Progenitor cell of endocrine pancreas (in vitro differentiated cells): Measurements from ENCODE around the gene EXOC3L4. TPM values are rescaled to one million over a fixed set of nuclear protein-coding genes. Genes with fewer than 3 reads are reported as not detected.

Experiments
- DNase-seq: peaks from one replicate; pipeline ENCODE4 v3.0.0; 2021; ENCODE audit warnings: low spot score; ENCODE audit not compliant: unreplicated experiment
- H3K27ac Mint-ChIP-seq: 2 replicates; pipeline ENCODE4 v1.8.0; 2021; ENCODE audit warnings: mild to moderate bottlenecking, moderate library complexity, mixed read lengths
- H3K27me3 Mint-ChIP-seq: 2 replicates; pipeline ENCODE4 v1.8.0; 2021; ENCODE audit warnings: mixed read lengths
- H3K36me3 Mint-ChIP-seq: 2 replicates; pipeline ENCODE4 v1.8.0; 2022; ENCODE audit warnings: mixed read lengths; ENCODE audit not compliant: insufficient read depth
- H3K4me1 Mint-ChIP-seq: 2 replicates; pipeline ENCODE4 v1.8.0; 2021; ENCODE audit warnings: low read depth, mixed read lengths
- H3K4me3 Mint-ChIP-seq: 2 replicates; pipeline ENCODE4 v1.8.0; 2021; ENCODE audit warnings: low read depth, mild to moderate bottlenecking, moderate library complexity, mixed read lengths
- H3K9me3 Mint-ChIP-seq: 2 replicates; pipeline ENCODE4 v1.8.0; 2021; ENCODE audit warnings: low read depth, mixed read lengths
- total RNA-seq: library from RNA; stranded (reverse); gene quantifications from 2 replicates; pipeline ENCODE4 v1.2.1, GENCODE V29; 2021
- TF ChIP-seq, protein P1 (sequence below): fragments of 200-600 bp; sonication (generic); IDR thresholded peaks from one replicate; pipeline ENCODE4 v1.5.0; 2021; ENCODE audit warnings: antibody characterized with exemption, mild to moderate bottlenecking; ENCODE audit not compliant: unreplicated experiment

Gene EXOC3L4
- total RNA-seq, 1 donor from 2014 or later, result 30.8 TPM

DNA sequence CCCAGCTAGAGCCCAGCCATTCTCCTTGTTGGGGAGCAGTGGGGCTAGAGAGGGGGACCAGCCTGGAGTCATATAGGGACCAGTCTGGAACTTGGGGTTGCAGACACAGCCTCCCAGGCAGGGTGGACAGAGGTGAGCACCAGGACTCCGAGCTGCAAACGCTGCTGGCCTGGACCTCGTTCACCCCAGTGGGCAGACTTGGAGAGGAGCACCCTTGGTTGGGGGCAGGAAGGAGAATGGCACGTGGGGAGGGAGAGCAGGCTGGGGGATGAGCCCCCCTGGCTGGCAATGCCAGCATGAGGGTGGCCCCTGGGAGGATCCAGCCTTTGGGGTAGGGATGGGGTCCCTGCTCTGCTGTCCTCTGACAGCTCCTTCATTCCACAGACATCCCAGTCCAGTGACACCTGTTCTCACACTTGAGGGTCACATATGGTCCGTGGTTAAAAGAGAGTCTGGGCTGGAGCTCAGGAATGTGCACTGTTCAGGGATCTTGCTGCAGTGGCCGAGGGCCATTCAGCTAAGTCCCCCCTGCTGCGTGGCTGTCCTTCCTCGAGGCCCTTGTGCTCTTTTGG lies 7.7 kb upstream of the EXOC3L4 start:
- peaks cover 1% of the 10 kb centered on the region for H3K4me1 Mint-ChIP-seq
- no peak overlapping the region for H3K4me3 Mint-ChIP-seq
- no peaks in the 10 kb centered on the region for H3K9me3 Mint-ChIP-seq
- TF ChIP-seq, protein P1, sequence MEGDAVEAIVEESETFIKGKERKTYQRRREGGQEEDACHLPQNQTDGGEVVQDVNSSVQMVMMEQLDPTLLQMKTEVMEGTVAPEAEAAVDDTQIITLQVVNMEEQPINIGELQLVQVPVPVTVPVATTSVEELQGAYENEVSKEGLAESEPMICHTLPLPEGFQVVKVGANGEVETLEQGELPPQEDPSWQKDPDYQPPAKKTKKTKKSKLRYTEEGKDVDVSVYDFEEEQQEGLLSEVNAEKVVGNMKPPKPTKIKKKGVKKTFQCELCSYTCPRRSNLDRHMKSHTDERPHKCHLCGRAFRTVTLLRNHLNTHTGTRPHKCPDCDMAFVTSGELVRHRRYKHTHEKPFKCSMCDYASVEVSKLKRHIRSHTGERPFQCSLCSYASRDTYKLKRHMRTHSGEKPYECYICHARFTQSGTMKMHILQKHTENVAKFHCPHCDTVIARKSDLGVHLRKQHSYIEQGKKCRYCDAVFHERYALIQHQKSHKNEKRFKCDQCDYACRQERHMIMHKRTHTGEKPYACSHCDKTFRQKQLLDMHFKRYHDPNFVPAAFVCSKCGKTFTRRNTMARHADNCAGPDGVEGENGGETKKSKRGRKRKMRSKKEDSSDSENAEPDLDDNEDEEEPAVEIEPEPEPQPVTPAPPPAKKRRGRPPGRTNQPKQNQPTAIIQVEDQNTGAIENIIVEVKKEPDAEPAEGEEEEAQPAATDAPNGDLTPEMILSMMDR, result no peak
- no peak overlapping the region for H3K27ac Mint-ChIP-seq
- no peak for DNase-seq
- no peaks in the 10 kb centered on the region for H3K36me3 Mint-ChIP-seq
- peaks cover 20% of the 10 kb centered on the region for H3K27me3 Mint-ChIP-seq

- H3K4me1 Mint-ChIP-seq, result peaks cover 1% of the 10 kb centered on the region
- TF ChIP-seq, protein P1, result no peak
- no peaks in the 10 kb centered on the region for H3K9me3 Mint-ChIP-seq
- H3K36me3 Mint-ChIP-seq, result no peaks in the 10 kb centered on the region
- H3K27me3 Mint-ChIP-seq, result peaks cover 20% of the 10 kb centered on the region
- no peak overlapping the region for H3K4me3 Mint-ChIP-seq
- no peak overlapping the region for H3K27ac Mint-ChIP-seq
- DNase-seq, result no peak
Measured at GRCh38 chr14:103087343-103087835, 7.1 kb upstream of the EXOC3L4 start.

- Mint-ChIP-seq H3K27me3 (peaks cover 17% of the 10 kb centered on the region), H3K36me3 (no peaks in the 10 kb centered on the region), H3K4me1 (peaks cover 1% of the 10 kb centered on the region), H3K4me3 (no peak overlapping the region), H3K9me3 (no peaks in the 10 kb centered on the region), H3K27ac (no peak overlapping the region)
- no peak for DNase-seq
- TF ChIP-seq, protein P1, result no peak
Measured at GRCh38 chr14:103088921-103089320, 5.6 kb upstream of the EXOC3L4 start.

GRCh38 chr14:103089386-103090335 lies 4.9 kb upstream of the EXOC3L4 start:
- Mint-ChIP-seq H3K4me3 (no peak overlapping the region), H3K9me3 (no peaks in the 10 kb centered on the region), H3K27ac (no peak overlapping the region), H3K36me3 (no peaks in the 10 kb centered on the region), H3K27me3 (peaks cover 14% of the 10 kb centered on the region), H3K4me1 (peaks cover 6% of the 10 kb centered on the region)
- DNase-seq, result no peak
- TF ChIP-seq, protein P1, result no peak

GRCh38 chr14:103090481-103091020 lies 4.0 kb upstream of the EXOC3L4 start:
- no peak overlapping the region for H3K27ac Mint-ChIP-seq
- H3K27me3 Mint-ChIP-seq, result peaks cover 10% of the 10 kb centered on the region
- no peaks in the 10 kb centered on the region for H3K9me3 Mint-ChIP-seq
- peak overlapping the region; percentile 42 for H3K4me3 Mint-ChIP-seq
- no peaks in the 10 kb centered on the region for H3K36me3 Mint-ChIP-seq
- peaks cover 12% of the 10 kb centered on the region for H3K4me1 Mint-ChIP-seq
- TF ChIP-seq, protein P1, result no peak
- no peak for DNase-seq
